Measurements from ENCODE around the gene MLST8. TPM values are rescaled to one million over a fixed set of nuclear protein-coding genes. Genes with fewer than 3 reads are reported as not detected.
"Not testable (repeated sequence)": the region's sequence is repeated elsewhere in the genome, so short reads cannot be mapped to it uniquely, and the experiment has no call there.

Gene MLST8
- total RNA-seq, 2 donors from 2014 or later = 32.4 to 59.0 TPM

DNA sequence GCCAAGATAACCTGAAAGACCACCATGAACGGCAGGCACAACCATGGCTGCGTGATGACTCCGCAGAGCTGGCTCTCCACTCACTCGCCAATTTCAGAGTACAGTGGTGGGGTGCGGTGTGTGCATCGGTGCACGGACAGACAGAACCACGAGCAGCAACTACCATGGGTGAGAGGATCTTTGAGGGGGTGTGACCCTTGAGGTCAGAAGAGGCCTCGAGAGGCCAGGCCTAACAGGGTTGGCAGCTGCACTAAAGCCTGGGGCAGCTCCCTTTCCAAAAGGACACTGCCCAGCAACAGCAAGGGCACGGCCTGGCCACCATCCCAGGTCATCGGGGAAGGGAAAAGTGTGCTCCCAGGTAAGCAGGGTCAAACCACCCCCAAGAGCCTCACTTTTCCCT is 48.0 kb downstream of the MLST8 start:
- H3K4me3 ChIP-seq = no peak overlapping the region
- H3K9me3 ChIP-seq = no peaks in the 10 kb centered on the region
- TF ChIP-seq POLR2A (IDR thresholded peaks at IDR 0.05) = no peak
- TF ChIP-seq, protein P1, sequence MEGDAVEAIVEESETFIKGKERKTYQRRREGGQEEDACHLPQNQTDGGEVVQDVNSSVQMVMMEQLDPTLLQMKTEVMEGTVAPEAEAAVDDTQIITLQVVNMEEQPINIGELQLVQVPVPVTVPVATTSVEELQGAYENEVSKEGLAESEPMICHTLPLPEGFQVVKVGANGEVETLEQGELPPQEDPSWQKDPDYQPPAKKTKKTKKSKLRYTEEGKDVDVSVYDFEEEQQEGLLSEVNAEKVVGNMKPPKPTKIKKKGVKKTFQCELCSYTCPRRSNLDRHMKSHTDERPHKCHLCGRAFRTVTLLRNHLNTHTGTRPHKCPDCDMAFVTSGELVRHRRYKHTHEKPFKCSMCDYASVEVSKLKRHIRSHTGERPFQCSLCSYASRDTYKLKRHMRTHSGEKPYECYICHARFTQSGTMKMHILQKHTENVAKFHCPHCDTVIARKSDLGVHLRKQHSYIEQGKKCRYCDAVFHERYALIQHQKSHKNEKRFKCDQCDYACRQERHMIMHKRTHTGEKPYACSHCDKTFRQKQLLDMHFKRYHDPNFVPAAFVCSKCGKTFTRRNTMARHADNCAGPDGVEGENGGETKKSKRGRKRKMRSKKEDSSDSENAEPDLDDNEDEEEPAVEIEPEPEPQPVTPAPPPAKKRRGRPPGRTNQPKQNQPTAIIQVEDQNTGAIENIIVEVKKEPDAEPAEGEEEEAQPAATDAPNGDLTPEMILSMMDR (IDR thresholded peaks at IDR 0.05) = no peak
- intact Hi-C loops (cut with DNase I) = no loop called here
- peaks cover 23% of the 10 kb centered on the region for H3K4me1 ChIP-seq
- WGBS, 2 donors = 87 to 91% methylated on average over 9 to 11 of the region's 11 CpGs
- peaks cover 8 to 28% of the 10 kb centered on the region in 2 donors for H3K36me3 ChIP-seq (replicated peaks in 1 of 2; ENCODE audit: insufficient read depth in 1 of 2, low read depth in 2 of 2)
- no peak overlapping the region for H3K27ac ChIP-seq
- no peak for ATAC-seq
- no peaks in the 10 kb centered on the region for H3K27me3 ChIP-seq
- DNase-seq = no peak

DNA sequence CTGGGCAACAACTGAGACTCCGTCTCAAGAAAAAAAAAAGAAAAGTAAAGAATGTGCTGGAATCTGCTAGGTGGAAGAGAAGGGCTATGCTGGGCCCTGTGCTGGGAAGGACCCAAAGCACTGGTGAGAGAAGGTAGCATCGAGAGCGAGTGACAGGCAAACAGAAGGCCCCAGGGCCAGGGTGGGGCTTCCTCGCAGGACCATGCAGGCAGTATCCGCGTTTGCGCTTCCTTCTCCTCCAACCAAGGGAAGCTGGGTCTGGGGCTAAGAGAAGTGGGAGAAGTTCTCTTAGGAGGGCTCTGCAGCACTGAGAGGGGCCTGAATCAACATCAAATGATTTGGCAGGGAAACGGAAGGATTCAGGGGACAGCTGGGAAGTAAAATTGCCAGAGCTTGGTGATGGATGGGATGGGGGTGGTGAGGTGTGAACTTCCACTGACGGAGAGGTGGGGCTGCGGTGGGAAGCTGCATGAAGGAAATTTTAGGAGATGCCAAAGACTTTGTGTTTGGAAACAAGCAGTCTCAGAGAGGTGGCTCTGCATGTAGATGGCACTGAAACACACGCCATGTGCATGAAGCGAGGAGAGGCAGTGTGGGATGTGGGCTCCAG is 51.4 kb downstream of the MLST8 start:
- WGBS, 2 donors = 91 to 93% methylated on average over 12 of the region's 12 CpGs
- Histone ChIP-seq H3K4me3 (no peak overlapping the region), H3K27me3 (no peaks in the 10 kb centered on the region), H3K27ac (no peak overlapping the region), H3K9me3 (no peaks in the 10 kb centered on the region), H3K4me1 (peaks cover 13% of the 10 kb centered on the region), H3K36me3 (replicated peaks in 1 of 2; ENCODE audit: insufficient read depth in 1 of 2, low read depth in 2 of 2) (peaks cover 8 to 40% of the 10 kb centered on the region in 2 donors)
- no peak for ATAC-seq
- TF ChIP-seq, protein P1 (IDR thresholded peaks at IDR 0.05) = no peak
- no peak for TF ChIP-seq POLR2A (IDR thresholded peaks at IDR 0.05)
- intact Hi-C loops (cut with DNase I) = no loop called here
- DNase-seq = no peak

DNA sequence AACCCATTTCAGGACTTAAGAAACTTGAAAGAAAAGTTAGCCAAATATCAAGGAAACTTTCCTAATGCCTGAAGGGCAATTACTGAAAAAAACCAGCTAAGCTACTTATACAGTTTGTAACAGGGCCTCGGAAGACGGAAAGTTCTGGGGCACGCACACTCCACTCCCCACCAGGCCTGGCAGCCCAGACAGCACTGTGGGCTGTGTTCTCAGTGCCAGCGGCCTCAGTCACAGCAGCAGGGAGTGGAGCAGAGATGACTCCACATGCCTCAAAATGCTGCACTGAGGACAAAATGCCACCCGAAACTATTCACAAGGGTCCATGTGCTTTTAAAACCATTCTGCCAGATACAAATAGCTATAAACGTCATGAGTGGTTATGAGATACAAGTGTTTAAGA is 52.5 kb downstream of the MLST8 start:
- no peak for DNase-seq
- Histone ChIP-seq H3K36me3 (replicated peaks in 1 of 2; ENCODE audit: insufficient read depth in 1 of 2, low read depth in 2 of 2) (peaks cover 8 to 48% of the 10 kb centered on the region in 2 donors), H3K9me3 (no peaks in the 10 kb centered on the region), H3K27ac (no peak overlapping the region), H3K4me3 (no peak overlapping the region), H3K27me3 (no peaks in the 10 kb centered on the region), H3K4me1 (peaks cover 2% of the 10 kb centered on the region)
- intact Hi-C loops (cut with DNase I) = no loop called here
- no peak for TF ChIP-seq POLR2A (IDR thresholded peaks at IDR 0.05)
- TF ChIP-seq, protein P1 (IDR thresholded peaks at IDR 0.05) = no peak
- WGBS, 2 donors = 90 to 95% methylated on average over 6 of the region's 6 CpGs
- no peak for ATAC-seq

DNA sequence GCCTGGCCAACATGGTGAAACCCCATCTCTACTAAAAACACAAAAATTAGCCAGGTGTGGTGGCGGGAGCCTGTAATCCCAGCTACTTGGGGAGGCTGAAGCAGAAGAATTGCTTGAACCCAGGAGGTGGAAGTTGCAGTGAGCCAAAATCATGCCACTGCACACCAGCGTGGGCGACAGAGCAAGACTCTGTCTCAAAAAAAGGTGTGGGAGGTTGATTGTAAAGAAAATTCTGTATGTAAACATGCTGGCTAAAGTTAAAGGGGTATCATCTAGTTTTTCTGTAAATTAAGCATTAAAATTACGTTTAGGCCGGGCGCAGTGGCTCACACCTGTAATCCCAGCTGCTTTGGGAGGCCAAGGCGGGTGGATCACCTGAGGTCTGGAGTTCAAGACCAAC is 53.3 kb downstream of the MLST8 start:
- DNase-seq; H3K4me1 ChIP-seq; H3K9me3 ChIP-seq; H3K27ac ChIP-seq; ATAC-seq; H3K4me3 ChIP-seq; intact Hi-C loops (cut with DNase I); H3K27me3 ChIP-seq: not testable (repeated sequence)
- H3K36me3 ChIP-seq (replicated peaks in 1 of 2; ENCODE audit: insufficient read depth in 1 of 2, low read depth in 2 of 2) = peaks cover 4 to 46% of the 10 kb centered on the region in 2 donors
- WGBS, 2 donors = 96 to 97% methylated on average over 7 of the region's 7 CpGs

Other genes starting within 250 kb of the MLST8 start
- gene NDUFB10, start 245.9 kb upstream of the MLST8 start, total RNA-seq = 10 to 100 TPM; 39.2 to 86.1 TPM
- 1,000 to 10,000 TPM; 2,300 to 2,472 TPM for gene RPS2, start 240.6 kb upstream of the MLST8 start, total RNA-seq
- not detected for gene RNF151, start 238.6 kb upstream of the MLST8 start, total RNA-seq
- gene TBL3, start 233.4 kb upstream of the MLST8 start, total RNA-seq = 10 to 100 TPM; 38.9 to 40.7 TPM
- gene NOXO1, start 224.0 kb upstream of the MLST8 start, total RNA-seq = not detected
- gene GFER, start 221.3 kb upstream of the MLST8 start, total RNA-seq = 10 to 100 TPM; 13.2 to 35.9 TPM
- gene SYNGR3, start 215.5 kb upstream of the MLST8 start, total RNA-seq = 1 to 10 TPM in 1 of 2 donors, under 1 TPM in 1; 0.33 to 1.6 TPM
- 10 to 100 TPM; 41.0 to 55.4 TPM for gene ZNF598, start 195.6 kb upstream of the MLST8 start, total RNA-seq
- gene NPW, start 185.7 kb upstream of the MLST8 start, total RNA-seq = not detected
- gene NHERF2, start 178.6 kb upstream of the MLST8 start, total RNA-seq = 10 to 100 TPM; 32.7 to 87.3 TPM
- gene NTHL1, start 157.6 kb upstream of the MLST8 start, total RNA-seq = 10 to 100 TPM; 15.2 to 19.7 TPM
- 100 to 1,000 TPM in 1 of 2 donors, 10 to 100 TPM in 1; 73.9 to 152 TPM for gene TSC2, start 157.5 kb upstream of the MLST8 start, total RNA-seq
- 100 to 1,000 TPM in 1 of 2 donors, 10 to 100 TPM in 1; 78.9 to 237 TPM for gene PKD1, start 69.6 kb upstream of the MLST8 start, total RNA-seq
- gene RAB26, start 56.8 kb upstream of the MLST8 start, total RNA-seq = 10 to 100 TPM; 25.4 to 28.8 TPM
- gene TRAF7, start 49.7 kb upstream of the MLST8 start, total RNA-seq = 10 to 100 TPM; 22.7 to 29.3 TPM
- under 1 TPM; 0.66 to 0.78 TPM for gene CASKIN1, start 8.8 kb upstream of the MLST8 start, total RNA-seq
- gene BRICD5, start 5.4 kb downstream of the MLST8 start, total RNA-seq = 1 to 10 TPM; 1.8 to 3.3 TPM
- 10 to 100 TPM in 1 of 2 donors, 1 to 10 TPM in 1; 7.8 to 15.8 TPM for gene PGP, start 9.4 kb downstream of the MLST8 start, total RNA-seq
- 10 to 100 TPM; 22.3 to 48.1 TPM for gene E4F1, start 18.1 kb downstream of the MLST8 start, total RNA-seq
- 1 to 10 TPM in 1 of 2 donors, not detected in 1; 1.3 TPM for gene DNASE1L2, start 31.0 kb downstream of the MLST8 start, total RNA-seq
- 100 to 1,000 TPM in 1 of 2 donors, 10 to 100 TPM in 1; 58.9 to 102 TPM for gene ECI1, start 46.1 kb downstream of the MLST8 start, total RNA-seq
- gene RNPS1, start 62.7 kb downstream of the MLST8 start, total RNA-seq = 10 to 100 TPM; 48.5 to 61.6 TPM
- 10 to 100 TPM; 13.8 to 21.0 TPM for gene ABCA3, start 135.3 kb downstream of the MLST8 start, total RNA-seq
- 1 to 10 TPM in 1 of 2 donors, under 1 TPM in 1; 0.99 to 2.3 TPM for gene CCNF, start 224.0 kb downstream of the MLST8 start, total RNA-seq

Data from body of pancreas (tissue), 4 donors.